Measurements from ENCODE around the gene ENTPD1.
"Not testable (repeated sequence)": the region's sequence is repeated elsewhere in the genome, so short reads cannot be mapped to it uniquely, and the experiment has no call there.

The ENTPD1 gene

DNA sequence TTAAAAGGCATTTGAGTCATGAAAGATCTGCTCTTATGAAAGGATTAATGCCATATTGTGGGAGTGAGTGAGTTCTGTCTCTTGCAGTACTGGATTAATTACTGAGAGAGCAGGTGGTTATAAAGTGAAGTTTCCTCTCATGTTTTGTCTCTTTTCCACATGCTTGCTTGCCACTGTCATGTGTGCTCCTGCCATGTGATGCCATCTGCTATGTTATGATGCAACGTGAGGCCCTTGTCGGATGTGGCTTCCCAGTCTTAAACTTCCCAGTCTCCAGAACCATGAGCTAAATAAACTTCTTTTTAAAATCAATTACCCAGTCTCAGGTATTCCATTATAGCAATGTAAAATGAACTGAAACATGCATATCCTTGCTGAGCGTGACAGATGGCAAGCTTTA lies 39.5 kb upstream of the ENTPD1 start:
- no peaks in the 10 kb centered on the region for H3K36me3 ChIP-seq (ENCODE audit: control insufficient read depth in 1 of 2, insufficient read depth in 2 of 2, low read depth in 1 of 2, low read length in 2 of 2)
- no peak overlapping the region for H4K8ac ChIP-seq (ENCODE audit: low read length)
- H3K23ac ChIP-seq (ENCODE audit: low read length in 2 of 2): no peak overlapping the region
- WGBS: 93% methylated on average over 3 of the region's 3 CpGs
- no peak overlapping the region for H3K4me2 ChIP-seq (ENCODE audit: low read length, poor library complexity, severe bottlenecking)
- no peak overlapping the region for H2AK5ac ChIP-seq (ENCODE audit: low read length, severe bottlenecking)
- DNase-seq: no peak
- H3K4me3 ChIP-seq (ENCODE audit: insufficient read depth in 1 of 2, low read depth in 1 of 2, low read length in 2 of 2): no peak overlapping the region
- no peak overlapping the region for H2AFZ ChIP-seq (ENCODE audit: low read depth, low read length)
- no peak overlapping the region for H2BK12ac ChIP-seq (ENCODE audit: low read length in 2 of 2)
- H2BK5ac ChIP-seq (ENCODE audit: low read depth, low read length, poor library complexity, severe bottlenecking): no peak overlapping the region
- H3K27ac ChIP-seq (ENCODE audit: low read length, poor library complexity, severe bottlenecking): no peak overlapping the region
- no peak overlapping the region for H2BK15ac ChIP-seq (ENCODE audit: low read depth, poor library complexity, severe bottlenecking)
- no peak overlapping the region for H3K14ac ChIP-seq (ENCODE audit: low read length in 2 of 2)
- no peak overlapping the region for H3K18ac ChIP-seq (ENCODE audit: low read depth in 1 of 2, low read length in 2 of 2)
- no peak overlapping the region for H3K9ac ChIP-seq (ENCODE audit: low read length)
- H3K9me3 ChIP-seq (ENCODE audit: control insufficient read depth, low read length): no peaks in the 10 kb centered on the region
- H3K4ac ChIP-seq (ENCODE audit: low read depth in 1 of 2, low read length in 2 of 2): no peak overlapping the region
- no peaks in the 10 kb centered on the region for H3K79me1 ChIP-seq (replicated peaks; ENCODE audit: low read length, poor library complexity, severe bottlenecking)
- no peak overlapping the region for H4K91ac ChIP-seq (ENCODE audit: low read length)
- no peaks in the 10 kb centered on the region for H3K4me1 ChIP-seq (ENCODE audit: control insufficient read depth, insufficient read depth, low read depth, low read length)
- H2BK120ac ChIP-seq (ENCODE audit: low read depth, low read length): no peak overlapping the region
- H3K27me3 ChIP-seq (ENCODE audit: control insufficient read depth in 1 of 2, insufficient read depth in 1 of 2, low read length in 2 of 2): no peaks in the 10 kb centered on the region

GRCh38 chr10:95716866-95717265 lies 39.1 kb upstream of the ENTPD1 start:
- 78% methylated on average over 2 of the region's 2 CpGs for WGBS

GRCh38 chr10:95720745-95721144 lies 35.2 kb upstream of the ENTPD1 start:
- not testable (repeated sequence) for H3K4ac ChIP-seq (ENCODE audit: low read depth in 1 of 2, low read length in 2 of 2); H3K27me3 ChIP-seq (ENCODE audit: control insufficient read depth in 1 of 2, insufficient read depth in 1 of 2, low read length in 2 of 2); H3K9me3 ChIP-seq (ENCODE audit: control insufficient read depth, low read length); H2AK5ac ChIP-seq (ENCODE audit: low read length, severe bottlenecking); DNase-seq; H2BK15ac ChIP-seq (ENCODE audit: low read depth, poor library complexity, severe bottlenecking); H3K36me3 ChIP-seq (ENCODE audit: control insufficient read depth in 1 of 2, insufficient read depth in 2 of 2, low read depth in 1 of 2, low read length in 2 of 2); H4K8ac ChIP-seq (ENCODE audit: low read length); H3K4me1 ChIP-seq (ENCODE audit: control insufficient read depth, insufficient read depth, low read depth, low read length); H3K4me2 ChIP-seq (ENCODE audit: low read length, poor library complexity, severe bottlenecking); H2BK12ac ChIP-seq (ENCODE audit: low read length in 2 of 2); H2BK5ac ChIP-seq (ENCODE audit: low read depth, low read length, poor library complexity, severe bottlenecking); H3K14ac ChIP-seq (ENCODE audit: low read length in 2 of 2); H2AFZ ChIP-seq (ENCODE audit: low read depth, low read length); H3K9ac ChIP-seq (ENCODE audit: low read length); H3K23ac ChIP-seq (ENCODE audit: low read length in 2 of 2); H3K4me3 ChIP-seq (ENCODE audit: insufficient read depth in 1 of 2, low read depth in 1 of 2, low read length in 2 of 2); H3K79me1 ChIP-seq (replicated peaks; ENCODE audit: low read length, poor library complexity, severe bottlenecking); H2BK120ac ChIP-seq (ENCODE audit: low read depth, low read length); H3K27ac ChIP-seq (ENCODE audit: low read length, poor library complexity, severe bottlenecking); H4K91ac ChIP-seq (ENCODE audit: low read length); H3K18ac ChIP-seq (ENCODE audit: low read depth in 1 of 2, low read length in 2 of 2)
- 85% methylated on average over 7 of the region's 7 CpGs for WGBS

More at GRCh38 chr10:95716866-95717265, 39.1 kb upstream of the ENTPD1 start:
- Histone ChIP-seq H4K8ac (ENCODE audit: low read length) (no peak overlapping the region), H4K91ac (ENCODE audit: low read length) (no peak overlapping the region), H3K36me3 (ENCODE audit: control insufficient read depth in 1 of 2, insufficient read depth in 2 of 2, low read depth in 1 of 2, low read length in 2 of 2) (no peaks in the 10 kb centered on the region), H2BK120ac (ENCODE audit: low read depth, low read length) (no peak overlapping the region), H3K23ac (ENCODE audit: low read length in 2 of 2) (no peak overlapping the region), H3K27me3 (ENCODE audit: control insufficient read depth in 1 of 2, insufficient read depth in 1 of 2, low read length in 2 of 2) (no peaks in the 10 kb centered on the region), H2AK5ac (ENCODE audit: low read length, severe bottlenecking) (no peak overlapping the region), H3K18ac (ENCODE audit: low read depth in 1 of 2, low read length in 2 of 2) (no peak overlapping the region), H3K4me3 (ENCODE audit: insufficient read depth in 1 of 2, low read depth in 1 of 2, low read length in 2 of 2) (no peak overlapping the region), H3K4me2 (ENCODE audit: low read length, poor library complexity, severe bottlenecking) (no peak overlapping the region), H3K9ac (ENCODE audit: low read length) (no peak overlapping the region), H3K9me3 (ENCODE audit: control insufficient read depth, low read length) (no peaks in the 10 kb centered on the region), H3K14ac (ENCODE audit: low read length in 2 of 2) (no peak overlapping the region), H3K4ac (ENCODE audit: low read depth in 1 of 2, low read length in 2 of 2) (no peak overlapping the region), H2AFZ (ENCODE audit: low read depth, low read length) (no peak overlapping the region), H3K79me1 (replicated peaks; ENCODE audit: low read length, poor library complexity, severe bottlenecking) (no peaks in the 10 kb centered on the region), H3K27ac (ENCODE audit: low read length, poor library complexity, severe bottlenecking) (no peak overlapping the region), H3K4me1 (ENCODE audit: control insufficient read depth, insufficient read depth, low read depth, low read length) (no peaks in the 10 kb centered on the region), H2BK5ac (ENCODE audit: low read depth, low read length, poor library complexity, severe bottlenecking) (no peak overlapping the region), H2BK12ac (ENCODE audit: low read length in 2 of 2) (no peak overlapping the region), H2BK15ac (ENCODE audit: low read depth, poor library complexity, severe bottlenecking) (no peak overlapping the region)
- DNase-seq: no peak

DNA sequence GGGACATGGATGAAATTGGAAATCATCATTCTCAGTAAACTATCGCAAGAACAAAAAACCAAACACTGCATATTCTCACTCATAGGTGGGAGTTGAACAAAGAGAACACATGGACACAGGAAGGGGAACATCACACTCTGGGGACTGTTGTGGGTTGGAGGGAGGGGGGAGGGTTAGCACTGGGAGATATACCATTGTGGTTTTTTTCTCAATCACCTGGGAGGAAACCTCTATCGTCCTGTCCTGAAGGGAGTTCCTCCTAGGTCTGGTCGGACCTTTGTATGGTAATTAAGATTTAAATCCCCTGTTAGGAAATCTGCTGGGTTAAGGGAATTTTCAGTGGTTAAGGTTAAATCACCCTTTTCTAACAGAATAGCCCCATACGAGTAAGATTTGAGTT lies 33.5 kb upstream of the ENTPD1 start:
- H2BK120ac ChIP-seq (ENCODE audit: low read depth, low read length); H2BK12ac ChIP-seq (ENCODE audit: low read length in 2 of 2); H2BK5ac ChIP-seq (ENCODE audit: low read depth, low read length, poor library complexity, severe bottlenecking); H3K27ac ChIP-seq (ENCODE audit: low read length, poor library complexity, severe bottlenecking); H3K4ac ChIP-seq (ENCODE audit: low read depth in 1 of 2, low read length in 2 of 2); H3K79me1 ChIP-seq (replicated peaks; ENCODE audit: low read length, poor library complexity, severe bottlenecking); H2AK5ac ChIP-seq (ENCODE audit: low read length, severe bottlenecking); H3K27me3 ChIP-seq (ENCODE audit: control insufficient read depth in 1 of 2, insufficient read depth in 1 of 2, low read length in 2 of 2); H3K4me3 ChIP-seq (ENCODE audit: insufficient read depth in 1 of 2, low read depth in 1 of 2, low read length in 2 of 2); H3K4me2 ChIP-seq (ENCODE audit: low read length, poor library complexity, severe bottlenecking); DNase-seq; H3K23ac ChIP-seq (ENCODE audit: low read length in 2 of 2); H2AFZ ChIP-seq (ENCODE audit: low read depth, low read length); H3K4me1 ChIP-seq (ENCODE audit: control insufficient read depth, insufficient read depth, low read depth, low read length); H4K8ac ChIP-seq (ENCODE audit: low read length); H3K9ac ChIP-seq (ENCODE audit: low read length); H2BK15ac ChIP-seq (ENCODE audit: low read depth, poor library complexity, severe bottlenecking); H3K36me3 ChIP-seq (ENCODE audit: control insufficient read depth in 1 of 2, insufficient read depth in 2 of 2, low read depth in 1 of 2, low read length in 2 of 2); H3K9me3 ChIP-seq (ENCODE audit: control insufficient read depth, low read length); H3K14ac ChIP-seq (ENCODE audit: low read length in 2 of 2); H3K18ac ChIP-seq (ENCODE audit: low read depth in 1 of 2, low read length in 2 of 2); H4K91ac ChIP-seq (ENCODE audit: low read length): not testable (repeated sequence)
- WGBS: 96% methylated on average over 2 of the region's 4 CpGs

Data from mesenchymal stem cell (in vitro differentiated cells and primary cell).